ENCODE measurements around the gene IRS2. TPM values are rescaled to one million over a fixed set of nuclear protein-coding genes. Genes with fewer than 3 reads are reported as not detected.
A peak's percentile ranks its signal among the peaks of the same experiment; 100 is the strongest.

IRS2 gene
- total RNA-seq, 1 donor from 2014 or later = 43.8 TPM

- TF ChIP-seq, protein P1, sequence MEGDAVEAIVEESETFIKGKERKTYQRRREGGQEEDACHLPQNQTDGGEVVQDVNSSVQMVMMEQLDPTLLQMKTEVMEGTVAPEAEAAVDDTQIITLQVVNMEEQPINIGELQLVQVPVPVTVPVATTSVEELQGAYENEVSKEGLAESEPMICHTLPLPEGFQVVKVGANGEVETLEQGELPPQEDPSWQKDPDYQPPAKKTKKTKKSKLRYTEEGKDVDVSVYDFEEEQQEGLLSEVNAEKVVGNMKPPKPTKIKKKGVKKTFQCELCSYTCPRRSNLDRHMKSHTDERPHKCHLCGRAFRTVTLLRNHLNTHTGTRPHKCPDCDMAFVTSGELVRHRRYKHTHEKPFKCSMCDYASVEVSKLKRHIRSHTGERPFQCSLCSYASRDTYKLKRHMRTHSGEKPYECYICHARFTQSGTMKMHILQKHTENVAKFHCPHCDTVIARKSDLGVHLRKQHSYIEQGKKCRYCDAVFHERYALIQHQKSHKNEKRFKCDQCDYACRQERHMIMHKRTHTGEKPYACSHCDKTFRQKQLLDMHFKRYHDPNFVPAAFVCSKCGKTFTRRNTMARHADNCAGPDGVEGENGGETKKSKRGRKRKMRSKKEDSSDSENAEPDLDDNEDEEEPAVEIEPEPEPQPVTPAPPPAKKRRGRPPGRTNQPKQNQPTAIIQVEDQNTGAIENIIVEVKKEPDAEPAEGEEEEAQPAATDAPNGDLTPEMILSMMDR (IDR thresholded peaks at IDR 0.05) = no peak
- no peaks in the 10 kb centered on the region for H3K9me3 ChIP-seq
- H3K4me3 ChIP-seq = no peak overlapping the region
- H3K27ac ChIP-seq = no peak overlapping the region
- intact Hi-C loops (cut with DNase I) = no loop called here
- no peaks in the 10 kb centered on the region for H3K27me3 ChIP-seq
- H3K36me3 ChIP-seq = peaks cover 16% of the 10 kb centered on the region
- DNase-seq (no peak), ATAC-seq (no peak)
- H3K4me1 ChIP-seq = peaks cover 4% of the 10 kb centered on the region
These were observed 37.7 kb downstream of the IRS2 start for GRCh38 chr13:109748677-109749076.

DNA sequence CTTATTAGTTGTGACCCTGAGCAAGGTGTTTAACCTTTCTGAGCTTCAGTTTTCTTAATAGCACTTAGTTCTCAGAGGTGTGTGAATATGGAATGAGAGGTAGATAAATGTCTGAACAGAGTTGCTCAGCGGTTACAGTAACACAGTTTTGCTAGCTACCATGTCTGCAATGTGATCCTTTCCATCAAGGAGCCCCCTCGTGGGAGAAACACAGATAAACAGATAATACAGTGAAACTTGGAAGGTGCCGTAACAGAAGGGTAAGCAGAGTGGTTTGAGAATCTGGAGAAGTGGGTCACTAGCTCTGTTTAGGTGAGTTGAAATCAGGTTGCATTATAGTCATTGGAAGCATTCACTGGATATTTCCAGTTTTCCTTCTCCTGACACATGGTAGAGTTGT lies 38.9 kb downstream of the IRS2 start:
- Histone ChIP-seq H3K27me3 (no peaks in the 10 kb centered on the region), H3K27ac (no peak overlapping the region), H3K4me3 (no peak overlapping the region), H3K36me3 (peaks cover 8% of the 10 kb centered on the region), H3K4me1 (peaks cover 4% of the 10 kb centered on the region), H3K9me3 (no peaks in the 10 kb centered on the region)
- DNase-seq = no peak
- no peak for ATAC-seq
- TF ChIP-seq, protein P1 (IDR thresholded peaks at IDR 0.05) = no peak
- intact Hi-C loops (cut with DNase I) = no loop called here

- intact Hi-C loops (cut with DNase I) = no loop called here
- no peak overlapping the region for H3K27ac ChIP-seq
- ATAC-seq (no peak), DNase-seq (no peak)
- no peaks in the 10 kb centered on the region for H3K27me3 ChIP-seq
- H3K4me3 ChIP-seq = no peak overlapping the region
- TF ChIP-seq, protein P1 (IDR thresholded peaks at IDR 0.05) = no peak
- H3K36me3 ChIP-seq = no peaks in the 10 kb centered on the region
- peaks cover 4% of the 10 kb centered on the region for H3K4me1 ChIP-seq
- no peaks in the 10 kb centered on the region for H3K9me3 ChIP-seq
These were observed 40.0 kb downstream of the IRS2 start for GRCh38 chr13:109746364-109746763.

DNA sequence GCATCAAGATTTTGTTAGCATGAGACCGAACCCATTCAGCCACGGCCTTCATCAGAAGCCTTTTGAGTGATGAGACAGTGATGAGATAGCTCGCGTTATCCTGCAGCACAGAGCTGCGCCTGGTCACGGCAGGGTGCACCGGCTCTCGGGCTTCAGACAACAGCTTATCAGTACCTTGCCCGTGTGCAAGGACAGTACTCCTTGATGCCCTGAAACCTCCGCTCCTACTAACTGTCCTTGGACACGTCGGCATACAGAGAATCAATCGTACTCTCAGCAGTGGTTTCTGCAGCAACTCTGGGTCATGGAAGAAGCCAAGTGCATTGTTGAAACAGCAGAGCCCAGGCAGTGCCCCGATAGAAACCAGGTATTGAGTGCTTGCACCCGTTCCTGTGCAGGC lies 40.7 kb downstream of the IRS2 start:
- DNase-seq (no peak), ATAC-seq (no peak)
- intact Hi-C loops (cut with DNase I) = no loop called here
- TF ChIP-seq, protein P1 (IDR thresholded peaks at IDR 0.05) = no peak
- Histone ChIP-seq H3K4me1 (peaks cover 4% of the 10 kb centered on the region), H3K27ac (no peak overlapping the region), H3K4me3 (no peak overlapping the region), H3K27me3 (no peaks in the 10 kb centered on the region), H3K36me3 (no peaks in the 10 kb centered on the region), H3K9me3 (no peaks in the 10 kb centered on the region)

DNA sequence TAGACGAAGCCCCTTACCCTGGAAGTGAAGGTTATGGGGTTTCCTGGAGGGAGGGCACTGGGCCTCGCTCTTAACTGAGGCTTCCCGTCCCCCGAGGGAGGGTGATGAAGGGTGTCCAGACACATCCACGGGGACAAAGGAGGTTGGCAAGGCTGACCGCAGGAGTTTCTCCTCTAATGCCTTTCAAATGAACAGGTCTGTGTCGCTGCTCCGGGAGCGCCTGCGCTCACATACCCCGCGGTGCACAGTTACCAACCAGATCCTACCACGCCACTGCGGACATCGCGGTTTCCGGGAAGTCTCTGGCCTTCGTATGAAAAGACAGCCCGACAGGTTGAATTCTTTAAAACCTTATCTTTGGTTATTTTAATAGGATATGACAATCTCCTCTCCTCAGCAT lies 41.3 kb downstream of the IRS2 start:
- H3K36me3 ChIP-seq = no peaks in the 10 kb centered on the region
- DNase-seq (no peak), ATAC-seq (no peak)
- no peaks in the 10 kb centered on the region for H3K9me3 ChIP-seq
- intact Hi-C loops (cut with DNase I) = no loop called here
- no peak overlapping the region for H3K27ac ChIP-seq
- TF ChIP-seq, protein P1 (IDR thresholded peaks at IDR 0.05) = no peak
- no peak overlapping the region for H3K4me3 ChIP-seq
- H3K27me3 ChIP-seq = no peaks in the 10 kb centered on the region
- H3K4me1 ChIP-seq = peaks cover 4% of the 10 kb centered on the region

DNA sequence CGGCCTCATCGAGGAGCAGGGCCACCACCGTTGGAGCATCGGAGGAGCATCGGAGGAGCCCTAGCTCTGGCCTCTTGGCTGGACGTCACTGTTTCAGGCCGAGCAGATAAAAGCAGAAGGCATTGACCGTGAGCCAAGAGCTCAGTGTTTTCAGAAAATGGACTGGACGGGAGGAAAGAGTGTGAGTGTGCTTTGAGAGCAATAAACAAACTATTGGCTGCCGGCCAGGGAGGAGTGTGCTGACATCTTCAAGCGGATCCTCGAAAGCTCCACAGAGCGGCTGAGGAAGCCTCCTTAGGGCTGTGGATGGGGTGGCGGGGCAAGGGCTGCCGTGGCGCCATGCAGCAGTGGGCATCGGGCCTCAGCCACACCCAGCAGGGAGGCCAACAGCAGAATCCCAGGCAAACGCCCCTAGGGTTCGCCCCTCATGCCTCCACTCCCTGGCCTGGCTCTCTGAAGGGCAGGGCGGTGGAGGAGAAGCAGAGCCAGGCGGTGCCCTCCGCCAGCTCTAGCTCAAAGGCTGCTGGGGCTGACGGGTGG lies 41.8 kb downstream of the IRS2 start:
- TF ChIP-seq, protein P1 (IDR thresholded peaks at IDR 0.05) = no peak
- intact Hi-C loops (cut with DNase I) = no loop called here
- no peaks in the 10 kb centered on the region for H3K27me3 ChIP-seq
- no peak overlapping the region for H3K4me3 ChIP-seq
- no peak overlapping the region for H3K27ac ChIP-seq
- DNase-seq (no peak), ATAC-seq (peak; percentile 37)
- H3K36me3 ChIP-seq = no peaks in the 10 kb centered on the region
- peaks cover 4% of the 10 kb centered on the region for H3K4me1 ChIP-seq
- no peaks in the 10 kb centered on the region for H3K9me3 ChIP-seq
